ENCODE measurements around the gene CACNA1H.
"Not testable (repeated sequence)": the region's sequence is repeated elsewhere in the genome, so short reads cannot be mapped to it uniquely, and the experiment has no call there.

CACNA1H gene

DNA sequence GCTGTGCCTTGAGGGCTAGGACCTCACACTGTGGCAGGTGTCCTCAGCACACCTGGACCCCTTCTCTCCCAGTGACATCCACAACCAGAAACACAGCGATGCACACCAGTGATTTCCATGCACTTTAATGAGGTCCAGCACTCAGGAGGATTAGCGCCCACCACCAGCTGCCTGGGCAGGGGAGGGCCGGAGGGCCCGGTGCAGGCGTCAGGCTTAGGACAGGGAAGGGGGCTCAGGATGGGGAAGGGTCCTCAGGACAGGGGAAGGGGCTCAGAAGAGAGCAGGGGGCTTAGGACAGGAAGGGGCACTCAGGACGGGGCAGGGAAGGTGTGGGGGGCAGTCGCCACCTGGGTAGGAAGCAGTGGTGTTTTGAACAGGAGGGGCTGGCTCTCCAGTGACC, 75.3 kb downstream of the CACNA1H start:
- DNase-seq (ENCODE audit: low read depth) = not testable (repeated sequence)

DNA sequence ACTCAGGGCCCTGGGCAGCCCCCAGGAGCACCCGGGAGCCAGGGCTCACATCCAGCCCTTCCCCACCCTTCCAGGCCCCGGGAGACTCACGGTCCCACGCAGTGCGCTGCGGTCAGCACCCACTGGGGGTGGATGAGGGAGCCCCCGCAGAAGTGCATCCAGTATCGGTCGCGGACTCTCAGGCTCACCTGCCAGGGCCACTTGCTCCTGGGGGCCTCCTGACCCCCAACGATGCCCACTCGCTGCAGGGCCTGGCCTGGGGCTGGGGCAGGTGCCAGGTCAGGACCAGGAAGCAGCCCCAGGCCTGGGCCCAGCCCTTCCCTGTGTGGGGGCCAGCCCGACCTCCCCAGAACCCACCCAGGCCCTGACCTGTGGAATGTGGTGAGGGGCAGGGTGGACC, 76.6 kb downstream of the CACNA1H start:
- not testable (repeated sequence) for DNase-seq (ENCODE audit: low read depth)

DNA sequence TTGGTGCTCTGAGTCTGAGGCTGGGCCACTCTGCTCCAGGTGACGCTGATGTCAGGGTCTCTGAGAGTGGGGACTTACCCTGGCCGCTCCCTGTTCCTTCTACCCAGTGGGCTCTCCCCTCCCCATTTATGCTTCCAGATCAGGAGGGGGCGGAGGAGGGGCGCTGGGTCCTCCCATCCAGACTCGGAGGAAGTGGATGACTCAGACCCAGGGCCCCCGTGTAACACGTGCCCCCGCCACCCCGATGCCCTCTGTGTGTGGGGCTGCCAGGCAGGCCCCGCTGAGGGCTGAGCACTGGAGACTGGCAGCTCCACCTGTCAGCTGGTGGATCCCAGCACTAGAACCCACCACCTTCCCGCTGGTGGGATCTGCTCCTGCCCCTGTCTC, 77.2 kb downstream of the CACNA1H start, which contains the start of gene TPSB2:
Gene TPSB2 (minus strand): TSS at position 101 of the 387 bp plus-strand sequence. CDS start 233 bp downstream, outside the sequence.
- not testable (repeated sequence) for DNase-seq (ENCODE audit: low read depth)

DNA sequence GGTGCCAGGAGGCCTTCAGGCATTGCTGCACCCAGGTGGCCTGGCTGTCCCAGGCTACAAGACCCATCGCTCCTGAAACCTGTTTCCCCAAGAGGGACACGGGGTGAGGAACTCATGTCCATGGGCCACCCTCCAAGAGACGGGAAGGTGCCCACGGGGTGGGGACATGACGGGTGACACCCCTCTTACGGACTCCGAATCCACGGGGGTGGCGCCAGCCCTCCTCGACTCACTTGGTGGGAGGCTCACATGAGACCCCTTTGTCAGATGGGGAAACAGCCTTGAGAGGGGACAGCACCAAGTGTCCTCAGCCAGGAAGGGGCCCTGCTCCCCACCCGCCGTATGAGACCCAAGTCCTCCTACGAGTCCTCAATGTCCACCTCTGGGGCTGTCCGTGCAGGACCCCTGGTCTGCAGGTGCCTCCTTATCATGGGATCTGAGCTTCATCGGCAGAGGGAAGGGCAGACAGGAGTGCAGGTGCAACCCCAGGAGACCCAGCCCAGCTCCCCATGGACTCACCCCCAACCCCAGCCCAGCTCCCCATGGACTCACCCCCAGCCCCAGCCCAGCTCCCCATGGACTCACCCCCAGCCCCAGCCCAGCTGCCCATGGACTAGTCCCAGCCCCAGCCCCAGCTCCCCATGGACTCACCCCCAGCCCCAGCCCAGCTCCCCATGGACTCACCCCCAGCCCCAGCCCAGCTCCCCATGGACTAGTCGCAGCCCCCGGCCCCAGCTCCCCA, 77.7 kb downstream of the CACNA1H start:
- DNase-seq (ENCODE audit: low read depth) = not testable (repeated sequence)

DNA sequence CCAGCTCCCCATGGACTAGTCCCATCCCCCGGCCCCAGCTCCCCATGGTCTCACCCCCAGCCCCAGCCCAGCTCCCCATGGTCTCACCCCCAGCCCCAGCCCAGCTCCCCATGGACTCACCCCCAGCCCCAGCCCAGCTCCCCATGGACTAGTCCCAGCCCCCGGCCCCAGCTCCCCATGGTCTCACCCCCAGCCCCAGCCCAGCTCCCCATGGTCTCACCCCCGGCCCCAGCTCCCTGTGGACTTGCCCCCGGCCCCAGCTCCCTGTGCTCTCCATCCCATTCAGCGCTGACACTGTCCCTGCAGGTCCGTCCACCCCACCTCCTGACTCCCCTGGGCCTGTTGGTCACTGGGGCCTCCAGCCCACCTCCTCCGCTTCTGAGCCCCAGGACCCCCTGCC, 78.4 kb downstream of the CACNA1H start:
- DNase-seq (ENCODE audit: low read depth) = not testable (repeated sequence)

DNA sequence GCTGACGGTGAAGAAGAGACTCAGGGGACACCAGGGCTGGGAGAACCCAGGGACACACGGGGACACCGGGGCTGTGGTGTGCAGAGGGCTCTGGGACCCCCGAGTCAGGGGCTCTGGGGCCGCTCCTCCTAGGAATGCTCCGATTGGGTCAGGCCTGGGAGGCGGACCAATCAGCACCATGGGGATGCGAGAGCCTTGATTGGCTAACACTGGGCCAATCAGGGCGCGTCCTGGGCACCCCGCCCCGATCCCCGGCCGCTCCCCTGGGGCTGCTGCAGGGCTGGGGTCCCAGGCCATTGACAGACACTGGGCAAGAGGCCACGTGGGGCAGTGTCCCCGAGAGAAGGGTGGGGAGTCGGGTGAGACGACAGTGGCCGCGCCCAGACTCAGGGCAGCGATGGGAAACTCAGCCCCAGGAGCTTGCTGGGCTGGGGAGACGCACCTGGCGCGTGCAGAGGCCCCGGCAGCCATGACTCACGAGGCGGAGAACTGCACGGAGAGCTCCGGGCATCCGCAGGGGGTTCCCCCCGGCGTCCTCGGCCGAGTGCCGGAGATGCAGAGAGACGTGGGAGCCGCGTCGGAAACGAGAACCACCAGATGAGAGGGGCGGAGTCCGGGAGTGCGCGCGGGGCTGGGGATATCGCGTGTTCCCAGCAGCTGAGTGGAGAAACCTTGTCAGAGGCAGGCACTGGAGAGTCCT, 79.3 kb downstream of the CACNA1H start:
- DNase-seq (ENCODE audit: low read depth) = not testable (repeated sequence)

DNA sequence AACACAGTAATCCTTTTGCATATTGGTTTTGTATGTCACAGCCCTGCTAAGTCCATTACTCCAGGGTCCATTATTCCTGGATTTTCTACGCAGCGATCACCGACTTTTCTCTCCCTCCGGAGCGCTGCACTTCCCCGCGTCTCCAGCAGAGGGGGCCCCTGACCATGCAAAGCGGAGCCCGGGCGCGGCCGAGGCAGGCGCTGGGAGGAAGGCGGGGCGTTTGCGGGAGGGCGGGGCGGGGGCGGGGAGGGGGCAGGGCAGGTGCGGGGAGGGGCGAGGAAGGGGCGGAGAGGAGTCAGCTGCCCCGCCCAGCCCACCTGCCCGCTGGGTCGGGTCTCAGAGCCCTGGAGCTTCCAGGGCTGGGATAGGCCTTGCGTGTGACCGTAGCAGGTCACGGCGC, 83.8 kb downstream of the CACNA1H start:
- DNase-seq (ENCODE audit: low read depth) = not testable (repeated sequence)

DNA sequence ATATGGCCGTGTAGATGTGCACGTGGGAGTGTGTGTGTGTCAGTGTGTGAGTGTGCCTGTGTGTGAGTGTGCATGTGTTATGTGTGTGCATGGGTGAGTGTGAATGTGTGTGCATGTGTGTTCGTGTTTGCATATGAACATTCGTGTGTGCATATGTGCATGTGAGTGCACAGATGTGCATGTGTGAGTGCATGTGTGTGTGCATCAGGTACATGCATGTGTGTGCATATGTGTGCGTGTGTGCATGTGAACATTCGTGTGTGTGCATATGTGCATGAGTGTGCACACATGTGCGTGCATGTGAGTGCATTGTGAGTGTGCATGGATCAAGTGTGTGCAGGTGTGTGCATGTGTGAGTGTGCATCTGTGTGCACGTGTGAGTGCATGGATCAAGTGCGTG, 85.1 kb downstream of the CACNA1H start:
- DNase-seq (ENCODE audit: low read depth) = no peak

DNA sequence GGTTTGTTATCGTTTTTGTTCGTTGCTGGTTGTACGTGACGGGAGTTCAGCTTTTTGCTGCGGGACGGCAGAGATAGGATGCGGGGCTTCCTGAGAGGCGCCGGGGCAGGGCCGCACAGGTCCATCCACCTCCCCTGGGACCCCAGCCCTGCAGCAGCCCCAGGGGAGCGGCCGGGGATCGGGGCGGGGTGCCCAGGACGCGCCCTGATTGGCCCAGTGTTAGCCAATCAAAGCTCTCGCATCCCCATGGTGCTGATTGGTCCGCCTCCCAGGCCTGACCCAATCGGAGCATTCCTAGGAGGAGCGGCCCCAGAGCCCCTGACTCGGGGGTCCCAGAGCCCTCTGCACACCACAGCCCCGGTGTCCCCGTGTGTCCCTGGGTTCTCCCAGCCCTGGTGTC, 86.0 kb downstream of the CACNA1H start:
- not testable (repeated sequence) for DNase-seq (ENCODE audit: low read depth)

DNA sequence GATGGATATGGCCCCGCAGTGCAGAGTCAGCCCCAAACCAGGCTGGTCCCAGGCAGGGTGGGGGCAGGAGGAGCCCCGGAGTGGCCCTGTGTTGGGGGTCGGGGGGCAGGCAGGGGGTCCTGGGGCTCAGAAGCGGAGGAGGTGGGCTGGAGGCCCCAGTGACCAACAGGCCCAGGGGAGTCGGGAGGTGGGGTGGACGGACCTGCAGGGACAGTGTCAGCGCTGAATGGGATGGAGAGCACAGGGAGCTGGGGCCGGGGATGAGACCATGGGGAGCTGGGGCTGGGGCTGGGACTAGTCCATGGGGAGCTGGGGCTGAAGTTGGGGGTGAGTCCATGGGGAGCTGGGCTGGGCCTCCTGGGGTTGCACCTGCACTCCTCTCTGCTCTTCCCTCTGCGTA, 86.7 kb downstream of the CACNA1H start:
- not testable (repeated sequence) for DNase-seq (ENCODE audit: low read depth)

DNA sequence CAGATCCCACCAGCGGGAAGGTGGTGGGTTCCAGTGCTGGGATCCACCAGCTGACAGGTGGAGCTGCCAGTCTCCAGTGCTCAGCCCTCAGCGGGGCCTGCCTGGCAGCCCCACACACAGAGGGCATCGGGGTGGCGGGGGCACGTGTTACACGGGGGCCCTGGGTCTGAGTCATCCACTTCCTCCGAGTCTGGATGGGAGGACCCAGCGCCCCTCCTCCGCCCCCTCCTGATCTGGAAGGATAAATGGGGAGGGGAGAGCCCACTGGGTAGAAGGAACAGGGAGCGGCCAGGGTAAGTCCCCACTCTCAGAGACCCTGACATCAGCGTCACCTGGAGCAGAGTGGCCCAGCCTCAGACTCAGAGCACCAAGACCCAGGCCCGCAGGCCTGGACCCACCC, 87.5 kb downstream of the CACNA1H start, which contains the start of gene TPSAB1:
Gene TPSAB1 (plus strand): TSS at position 270 of the 400 bp plus-strand sequence. CDS start 234 bp downstream, outside the sequence.
- not testable (repeated sequence) for DNase-seq (ENCODE audit: low read depth)

DNA sequence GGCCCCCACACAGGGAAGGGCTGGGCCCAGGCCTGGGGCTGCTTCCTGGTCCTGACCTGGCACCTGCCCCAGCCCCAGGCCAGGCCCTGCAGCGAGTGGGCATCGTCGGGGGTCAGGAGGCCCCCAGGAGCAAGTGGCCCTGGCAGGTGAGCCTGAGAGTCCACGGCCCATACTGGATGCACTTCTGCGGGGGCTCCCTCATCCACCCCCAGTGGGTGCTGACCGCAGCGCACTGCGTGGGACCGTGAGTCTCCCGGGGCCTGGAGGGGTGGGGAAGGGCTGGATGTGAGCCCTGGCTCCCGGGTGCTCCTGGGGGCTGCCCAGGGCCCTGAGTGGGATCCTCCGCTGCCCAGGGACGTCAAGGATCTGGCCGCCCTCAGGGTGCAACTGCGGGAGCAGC, 88.2 kb downstream of the CACNA1H start:
- not testable (repeated sequence) for DNase-seq (ENCODE audit: low read depth)

DNA sequence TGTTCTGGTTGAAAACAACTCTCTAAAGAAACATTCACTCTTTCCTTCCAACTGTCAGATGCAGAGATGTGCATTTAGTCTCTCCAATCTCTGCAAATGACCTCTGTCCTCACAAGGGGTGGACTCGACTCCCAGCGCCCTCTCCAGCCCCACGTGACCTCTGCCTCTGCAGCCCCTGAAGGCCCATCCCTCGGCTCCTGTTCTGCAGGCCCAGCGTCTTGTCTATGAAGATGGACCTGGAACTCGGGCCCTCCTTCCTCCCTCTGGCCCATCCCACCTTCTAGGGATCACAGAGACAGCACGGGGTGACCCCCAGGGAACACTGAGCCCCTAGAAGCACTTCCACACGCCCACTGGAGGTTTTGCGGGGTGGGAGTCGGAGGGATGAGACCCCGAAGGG, 90.5 kb downstream of the CACNA1H start:
- not testable (repeated sequence) for DNase-seq (ENCODE audit: low read depth)

DNA sequence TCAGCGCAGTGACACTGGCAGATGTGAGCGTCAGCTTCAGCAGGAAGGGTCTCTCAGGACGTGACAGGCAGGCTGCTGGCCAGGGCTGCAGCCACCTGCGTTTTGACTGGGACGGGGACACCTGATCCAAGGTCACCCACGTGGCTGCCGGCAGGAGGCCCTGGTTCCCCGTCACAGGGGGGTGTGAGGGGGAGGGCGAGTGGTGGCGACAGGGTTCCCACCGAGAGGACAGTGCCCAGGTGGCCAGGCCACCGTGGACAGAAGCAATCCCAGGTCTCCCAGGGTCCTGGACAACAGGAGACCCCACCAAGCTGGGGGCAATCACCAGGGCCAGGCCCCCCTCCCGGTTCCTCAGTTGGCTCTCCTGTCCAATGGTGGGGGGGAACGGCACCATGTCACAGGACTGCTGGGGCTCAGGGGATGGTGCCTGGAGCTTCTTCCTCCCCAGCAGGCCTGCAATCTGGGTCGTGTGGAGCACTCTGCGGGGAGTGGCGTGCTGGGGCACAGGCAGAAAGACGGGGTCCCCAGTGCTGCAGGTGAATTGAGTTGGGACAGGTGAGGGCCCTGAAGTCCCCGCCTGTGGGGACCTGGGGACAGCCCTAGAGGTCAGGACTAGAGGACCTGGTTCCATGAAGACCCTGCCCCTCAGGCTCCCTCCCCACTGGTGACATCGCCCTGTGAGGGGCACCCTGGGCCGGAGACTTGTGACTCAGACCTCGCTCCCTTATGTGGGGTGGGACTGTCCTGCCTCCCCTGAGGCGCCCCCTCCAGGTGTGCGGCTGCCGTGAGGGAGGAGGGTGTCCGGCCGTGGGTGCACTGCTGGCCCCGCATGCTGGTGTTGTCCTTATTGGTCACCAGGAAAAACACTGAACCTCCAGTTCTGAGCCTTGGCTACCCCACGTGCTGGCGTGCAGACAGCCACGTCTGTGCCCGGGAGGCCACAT, 91.3 kb downstream of the CACNA1H start:
- not testable (repeated sequence) for DNase-seq (ENCODE audit: low read depth)

DNA sequence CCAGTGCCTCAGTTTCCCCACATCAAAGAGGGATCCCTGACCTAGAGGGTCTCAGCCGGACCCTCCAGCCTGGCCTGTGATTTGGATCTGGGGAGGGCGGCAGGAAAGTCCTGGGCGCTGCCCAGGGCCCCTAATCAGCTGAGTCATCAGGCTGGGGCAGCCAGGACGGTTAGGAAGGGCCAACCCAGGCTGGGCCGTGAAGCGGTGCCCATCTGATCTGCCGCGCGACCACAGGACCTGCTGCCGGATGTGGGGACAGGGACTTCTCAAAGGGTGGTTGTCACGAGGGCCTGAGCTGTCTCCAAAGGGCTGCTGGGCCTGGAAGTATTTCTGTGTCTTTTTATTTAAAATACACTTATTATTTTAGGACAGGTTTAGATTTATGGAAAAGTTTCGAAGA, 92.0 kb downstream of the CACNA1H start:
- no peak for DNase-seq (ENCODE audit: low read depth)

DNA sequence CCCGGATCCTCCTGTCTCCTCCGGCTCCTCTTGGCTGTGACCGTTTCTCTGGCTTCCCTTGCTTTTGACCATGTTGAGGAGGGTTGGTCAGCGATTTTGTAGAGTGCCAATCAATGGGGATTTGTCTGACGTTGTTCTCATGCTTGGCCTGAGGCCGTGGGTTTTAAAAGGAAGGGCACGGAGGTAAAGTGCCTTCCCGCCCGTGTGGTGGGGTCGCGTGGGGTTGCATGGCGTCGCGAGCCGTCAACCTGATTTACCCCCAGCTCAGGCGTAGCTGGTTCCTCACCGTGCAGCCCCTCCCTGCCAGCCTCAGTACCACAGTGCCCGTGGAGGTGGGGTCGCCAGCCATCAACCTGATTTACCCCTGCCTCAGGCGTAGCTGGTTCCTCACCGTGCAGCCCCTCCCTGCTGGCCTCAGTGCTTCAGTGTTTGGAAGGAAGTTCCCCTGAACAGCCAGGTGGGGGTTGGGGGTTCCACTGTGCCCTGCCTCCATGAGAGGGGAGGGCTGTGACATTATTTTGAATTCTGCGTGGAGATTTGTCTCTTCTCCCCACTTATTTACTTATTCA, 92.6 kb downstream of the CACNA1H start:
- DNase-seq (ENCODE audit: low read depth) = no peak

DNA sequence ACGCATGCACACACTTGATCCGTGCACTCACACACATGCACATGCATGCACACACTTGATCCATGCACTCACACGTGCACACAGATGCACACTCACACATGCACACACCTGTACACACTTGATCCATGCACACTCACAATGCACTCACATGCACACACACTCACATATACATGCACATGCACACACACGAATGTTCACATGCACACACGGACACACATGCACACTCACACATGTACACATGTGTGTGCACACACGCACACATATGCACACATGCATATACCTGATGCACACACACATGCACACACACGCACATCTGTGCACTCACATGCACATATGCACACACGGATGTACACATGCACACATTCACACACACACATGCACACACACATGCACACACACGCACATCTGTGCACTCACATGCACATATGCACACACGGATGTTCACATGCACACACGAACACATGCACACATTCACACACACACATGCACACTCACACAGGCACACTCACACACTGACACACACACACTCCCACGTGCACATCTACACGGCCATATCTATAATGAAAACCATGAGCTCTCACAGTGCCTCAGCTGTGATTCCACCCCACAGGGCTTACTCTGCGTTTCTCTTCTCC, 95.1 kb downstream of the CACNA1H start:
- not testable (repeated sequence) for DNase-seq (ENCODE audit: low read depth)

DNA sequence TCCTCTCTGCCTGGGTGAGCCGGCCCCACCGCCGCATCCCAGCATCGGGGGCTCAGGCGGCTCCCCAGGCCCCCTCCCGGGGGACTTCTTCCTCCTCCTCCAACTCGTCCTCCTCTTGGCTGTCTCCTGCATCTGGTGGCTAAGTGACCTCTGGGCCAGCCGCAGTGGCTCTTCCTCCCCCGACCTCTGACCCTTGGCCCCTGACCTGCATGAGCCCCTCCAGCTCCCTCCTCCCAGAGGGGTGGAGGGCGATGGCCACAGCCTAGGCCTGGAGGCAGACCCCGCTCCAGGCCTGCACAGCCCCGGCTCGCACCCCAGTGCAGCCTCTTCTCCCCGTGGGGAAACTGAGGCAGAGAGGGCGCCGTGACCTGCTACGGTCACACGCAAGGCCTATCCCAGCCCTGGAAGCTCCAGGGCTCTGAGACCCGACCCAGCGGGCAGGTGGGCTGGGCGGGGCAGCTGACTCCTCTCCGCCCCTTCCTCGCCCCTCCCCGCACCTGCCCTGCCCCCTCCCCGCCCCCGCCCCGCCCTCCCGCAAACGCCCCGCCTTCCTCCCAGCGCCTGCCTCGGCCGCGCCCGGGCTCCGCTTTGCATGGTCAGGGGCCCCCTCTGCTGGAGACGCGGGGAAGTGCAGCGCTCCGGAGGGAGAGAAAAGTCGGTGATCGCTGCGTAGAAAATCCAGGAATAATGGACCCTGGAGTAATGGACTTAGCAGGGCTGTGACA, 96.3 kb downstream of the CACNA1H start:
- DNase-seq (ENCODE audit: low read depth) = not testable (repeated sequence)

DNA sequence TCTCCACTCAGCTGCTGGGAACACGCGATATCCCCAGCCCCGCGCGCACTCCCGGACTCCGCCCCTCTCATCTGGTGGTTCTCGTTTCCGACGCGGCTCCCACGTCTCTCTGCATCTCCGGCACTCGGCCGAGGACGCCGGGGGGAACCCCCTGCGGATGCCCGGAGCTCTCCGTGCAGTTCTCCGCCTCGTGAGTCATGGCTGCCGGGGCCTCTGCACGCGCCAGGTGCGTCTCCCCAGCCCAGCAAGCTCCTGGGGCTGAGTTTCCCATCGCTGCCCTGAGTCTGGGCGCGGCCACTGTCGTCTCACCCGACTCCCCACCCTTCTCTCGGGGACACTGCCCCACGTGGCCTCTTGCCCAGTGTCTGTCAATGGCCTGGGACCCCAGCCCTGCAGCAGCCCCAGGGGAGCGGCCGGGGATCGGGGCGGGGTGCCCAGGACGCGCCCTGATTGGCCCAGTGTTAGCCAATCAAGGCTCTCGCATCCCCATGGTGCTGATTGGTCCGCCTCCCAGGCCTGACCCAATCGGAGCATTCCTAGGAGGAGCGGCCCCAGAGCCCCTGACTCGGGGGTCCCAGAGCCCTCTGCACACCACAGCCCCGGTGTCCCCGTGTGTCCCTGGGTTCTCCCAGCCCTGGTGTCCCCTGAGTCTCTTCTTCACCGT, 100.9 kb downstream of the CACNA1H start:
- DNase-seq (ENCODE audit: low read depth) = not testable (repeated sequence)

DNA sequence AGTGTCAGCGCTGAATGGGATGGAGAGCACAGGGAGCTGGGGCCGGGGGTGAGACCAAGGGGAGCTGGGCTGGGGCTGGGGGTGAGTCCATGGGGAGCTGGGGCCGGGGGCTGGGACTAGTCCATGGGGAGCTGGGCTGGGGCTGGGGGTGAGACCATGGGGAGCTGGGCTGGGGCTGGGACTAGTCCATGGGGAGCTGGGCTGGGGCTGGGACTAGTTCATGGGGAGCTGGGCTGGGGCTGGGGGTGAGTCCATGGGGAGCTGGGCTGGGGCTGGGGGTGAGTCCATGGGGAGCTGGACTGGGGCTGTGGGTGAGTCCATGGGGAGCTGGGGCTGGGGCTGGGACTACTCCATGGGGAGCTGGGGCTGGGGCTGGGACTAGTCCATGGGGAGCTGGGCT, 101.9 kb downstream of the CACNA1H start:
- DNase-seq (ENCODE audit: low read depth) = not testable (repeated sequence)

Measured in stimulated activated CD8-positive, alpha-beta memory T cell treated with anti-CD3 and anti-CD28 coated beads, Interleukin-15, amount 100 ng/mL, for 1 hour (primary cell).